AG09319 (cell line): ENCODE data around the gene CMC1.

Experiments used
- DNase-seq: peaks from one replicate; pipeline ENCODE4 v3.0.0-alpha.2; 2010; ENCODE audit warnings: low read depth; ENCODE audit errors: extremely low read depth
- CTCF ChIP-seq: IDR thresholded peaks from 2 replicates; pipeline ENCODE4 v1.5.1; 2011; ENCODE audit warnings: low read depth, mild to moderate bottlenecking, inconsistent platforms, low read length, moderate library complexity

The CMC1 gene

DNA sequence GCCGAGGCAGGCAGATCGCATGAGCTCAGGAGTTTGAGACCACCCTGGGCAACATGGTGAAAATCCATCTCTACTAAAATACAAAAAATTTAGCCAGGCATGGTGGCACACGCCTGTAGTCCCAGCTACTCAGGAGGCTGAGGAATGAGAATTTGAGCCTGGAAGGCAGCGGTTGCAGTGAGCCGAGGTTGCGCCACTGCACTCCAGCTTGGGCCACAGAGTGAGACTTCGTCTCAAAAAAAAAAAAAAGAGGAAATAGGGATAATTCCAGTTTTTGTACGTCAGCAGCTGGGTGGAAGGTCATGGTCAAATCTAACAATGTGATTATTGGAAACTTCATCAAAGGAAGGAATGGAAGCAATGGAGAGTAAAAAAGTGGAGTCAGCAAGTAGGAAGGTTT lies 3.1 kb downstream of the CMC1 start:
- no peak for TF ChIP-seq CTCF
- no peak for DNase-seq

- DNase-seq, result no peak
- no peak for TF ChIP-seq CTCF
Measured at GRCh38 chr3:28247286-28247685, 5.9 kb downstream of the CMC1 start.

- no peak for DNase-seq
- TF ChIP-seq CTCF, result no peak
Measured at GRCh38 chr3:28250999-28251398, 9.6 kb downstream of the CMC1 start.

DNA sequence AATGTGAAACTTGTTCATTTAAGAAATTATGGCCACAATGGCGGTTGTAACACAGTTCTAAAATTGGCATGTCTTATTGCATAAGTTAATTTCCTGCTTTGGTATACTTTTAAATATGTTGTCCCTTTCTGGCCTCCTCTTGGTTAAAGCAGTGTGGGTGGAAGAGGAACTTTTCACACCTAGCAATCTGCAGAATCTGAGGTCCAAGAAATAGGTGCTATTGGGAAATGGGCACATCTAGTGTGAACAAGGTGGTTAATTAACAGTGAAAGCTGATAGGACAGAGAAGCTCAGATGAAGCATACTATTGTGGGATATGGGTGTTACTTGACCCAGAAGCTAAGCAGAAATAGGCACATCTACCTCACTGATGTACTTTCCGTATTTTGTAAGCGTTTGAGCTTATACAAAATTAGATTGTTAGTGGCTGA lies 10.6 kb downstream of the CMC1 start:
- no peak for DNase-seq
- TF ChIP-seq CTCF, result no peak

DNA sequence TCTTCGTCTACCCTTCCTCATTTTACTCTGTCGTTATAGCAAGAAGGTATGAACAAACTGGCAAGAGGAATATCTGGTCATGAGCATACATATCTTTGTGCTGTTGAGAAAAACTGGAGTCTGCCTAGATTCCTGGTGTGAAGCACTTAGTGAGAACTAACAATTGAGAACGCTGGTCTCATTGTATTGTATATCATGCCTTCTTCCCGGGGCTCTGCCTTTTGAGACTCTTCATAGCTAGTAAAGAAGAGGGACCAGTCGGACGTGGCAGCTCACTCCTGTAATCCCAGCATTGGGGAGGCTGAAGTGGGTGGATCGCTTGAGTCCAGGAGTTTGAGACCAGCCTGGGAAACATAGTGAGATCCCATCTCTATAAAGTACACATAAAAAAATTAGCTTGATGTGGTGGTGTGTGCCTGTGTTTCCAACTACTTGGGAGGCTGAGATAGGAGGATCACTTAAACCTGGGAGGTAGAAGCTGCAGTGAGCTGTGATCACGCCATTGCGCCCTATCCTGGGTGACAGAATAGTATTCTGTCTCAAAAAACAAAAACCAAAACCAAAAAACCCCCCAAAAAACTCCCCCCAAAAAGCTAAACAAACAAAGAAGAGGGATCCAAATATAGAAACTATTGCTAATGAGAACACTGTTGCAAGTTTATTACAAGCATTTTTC lies 11.8 kb downstream of the CMC1 start:
- TF ChIP-seq CTCF, result no peak
- no peak for DNase-seq

DNA sequence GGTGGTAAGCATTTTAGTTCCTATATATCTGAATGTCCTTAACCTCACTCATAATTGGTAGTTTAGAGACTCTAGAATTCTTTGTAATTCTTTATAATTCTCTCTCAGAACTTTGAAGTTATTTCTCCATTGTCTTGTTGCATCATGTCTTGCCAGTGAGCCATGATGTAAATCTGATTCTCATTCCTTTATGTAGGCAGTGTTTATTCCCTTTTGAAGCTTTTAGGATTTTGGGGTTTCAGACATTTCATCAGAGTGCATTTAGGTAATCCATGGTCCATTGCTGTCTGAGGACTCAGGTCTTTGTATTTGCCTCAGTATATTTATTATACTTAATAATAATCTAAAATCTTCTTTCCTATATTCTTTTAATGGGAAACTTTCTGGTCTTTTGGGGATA lies 20.6 kb downstream of the CMC1 start:
- no peak for DNase-seq
- no peak for TF ChIP-seq CTCF

GRCh38 chr3:28265641-28266040 lies 24.2 kb downstream of the CMC1 start:
- no peak for DNase-seq
- no peak for TF ChIP-seq CTCF
